SHP77 treated with DMSO at 0.1 percent for 48 hours (cell line): ENCODE data around the gene KCNN4.

Experiments
- DNase-seq: peaks from one replicate; lab custom pipeline; 2025; lab: John Stamatoyannopoulos, UW

Gene KCNN4

DNA sequence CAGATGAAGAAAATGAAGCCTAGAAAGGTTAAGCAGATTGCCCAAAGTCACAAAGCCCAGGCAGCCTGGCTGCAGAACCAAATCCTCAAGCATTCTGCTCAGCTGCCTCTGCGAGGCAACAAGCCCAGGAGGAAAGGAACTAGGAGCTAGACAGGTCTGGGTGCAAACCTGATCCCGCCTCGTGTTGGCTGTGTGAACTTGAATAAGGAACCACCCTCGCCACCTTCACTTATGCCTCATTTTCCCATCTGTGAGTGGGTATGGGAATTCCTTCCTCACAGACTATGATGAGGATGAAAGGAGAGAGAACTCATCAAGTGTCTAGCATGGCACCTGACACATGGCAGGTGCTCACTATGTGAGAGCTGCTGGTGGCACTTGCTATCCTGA, 32.6 kb downstream of the KCNN4 start:
- DNase-seq: no peak

GRCh38 chr19:43747557-43748204, 33.1 kb downstream of the KCNN4 start:
- no peak for DNase-seq

- DNase-seq: no peak
Measured at GRCh38 chr19:43743059-43743458, 37.7 kb downstream of the KCNN4 start.

- no peak for DNase-seq
Measured at GRCh38 chr19:43741075-43741825, 39.5 kb downstream of the KCNN4 start.

DNA sequence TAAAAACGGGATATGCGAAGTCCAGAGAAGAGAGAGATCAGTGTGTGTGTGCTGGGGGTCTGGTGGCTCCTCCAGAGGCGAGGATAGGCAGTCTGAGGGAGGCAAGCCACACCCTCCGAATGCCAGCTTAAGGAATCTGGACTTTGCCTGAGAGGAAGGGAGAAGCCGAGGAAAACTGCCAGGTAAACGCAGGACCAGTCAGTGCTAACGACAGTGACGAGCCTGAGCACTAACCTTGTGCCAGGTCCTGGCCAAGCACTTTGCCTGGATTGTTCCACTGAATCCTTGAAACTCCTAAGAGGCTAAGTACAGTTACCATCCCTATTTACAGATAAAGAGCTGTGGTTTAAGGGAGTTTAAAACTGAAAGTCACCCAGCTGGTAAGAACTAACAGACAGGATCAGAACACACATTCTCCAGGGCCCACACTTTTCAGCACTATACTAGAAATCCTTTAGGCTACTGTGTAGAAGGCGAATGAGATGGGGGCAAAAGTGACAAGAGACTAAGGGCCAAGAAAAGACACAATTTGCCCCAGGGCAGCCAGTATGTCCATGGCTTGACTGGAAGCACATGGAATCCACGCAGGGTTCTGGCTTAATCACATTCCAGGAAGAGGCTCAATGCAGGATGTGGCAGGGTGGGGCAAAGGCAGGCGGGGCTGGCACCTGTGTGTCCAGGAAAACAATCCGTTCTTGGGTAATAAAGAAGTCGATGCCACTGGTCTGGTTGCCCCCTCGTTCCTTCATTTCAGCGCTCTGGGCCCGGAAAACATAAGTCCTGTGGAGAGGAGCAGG, 41.1 kb downstream of the KCNN4 start:
- no peak for DNase-seq

DNA sequence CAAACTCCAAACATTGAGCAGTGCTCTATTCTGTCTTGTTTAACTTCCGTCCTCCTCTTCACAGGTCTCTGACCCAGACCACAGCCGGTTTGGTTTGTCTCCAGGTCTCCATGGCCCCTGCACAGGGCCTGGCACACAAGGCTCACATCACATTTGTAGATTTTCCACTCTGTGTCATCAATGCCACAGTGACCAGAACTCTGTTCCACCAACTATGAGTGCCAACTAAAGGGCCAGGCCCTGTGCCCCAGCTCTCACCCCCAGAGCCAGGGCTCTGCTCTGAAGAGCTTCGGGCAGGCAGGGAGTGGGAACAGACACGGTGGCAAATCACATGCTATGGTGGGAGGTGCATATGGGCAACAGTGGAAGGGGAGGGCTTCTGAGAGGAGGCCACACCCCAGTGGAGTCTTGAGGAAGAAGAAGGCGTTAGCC, 42.0 kb downstream of the KCNN4 start:
- DNase-seq: no peak

GRCh38 chr19:43735957-43736356, 44.8 kb downstream of the KCNN4 start:
- no peak for DNase-seq

DNA sequence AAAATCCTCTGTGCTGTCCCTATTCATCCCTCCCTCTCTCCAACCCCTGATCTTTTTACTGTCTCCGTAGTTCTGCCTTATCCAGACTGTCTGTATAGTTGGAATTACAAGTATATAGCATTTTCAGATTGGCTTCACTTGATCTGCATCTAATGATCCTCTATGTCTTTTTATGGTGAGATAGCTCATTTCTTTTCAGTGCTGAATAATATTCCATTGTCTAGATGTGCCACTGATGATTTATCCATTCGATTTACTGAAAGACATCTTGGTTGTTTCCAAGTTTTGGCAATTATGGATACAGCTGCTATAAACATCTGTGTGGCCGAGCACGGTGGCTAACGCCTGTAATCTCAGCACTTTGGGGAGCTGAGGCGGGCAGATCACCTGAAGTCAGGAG, 45.8 kb downstream of the KCNN4 start:
- DNase-seq: no peak

- no peak for DNase-seq
Measured at GRCh38 chr19:43731846-43732245, 48.9 kb downstream of the KCNN4 start.

- DNase-seq: no peak
Measured at GRCh38 chr19:43731346-43731745, 49.4 kb downstream of the KCNN4 start.

GRCh38 chr19:43729919-43730318, 50.9 kb downstream of the KCNN4 start:
- no peak for DNase-seq

GRCh38 chr19:43727593-43727853, 53.2 kb downstream of the KCNN4 start:
- DNase-seq: no peak

DNA sequence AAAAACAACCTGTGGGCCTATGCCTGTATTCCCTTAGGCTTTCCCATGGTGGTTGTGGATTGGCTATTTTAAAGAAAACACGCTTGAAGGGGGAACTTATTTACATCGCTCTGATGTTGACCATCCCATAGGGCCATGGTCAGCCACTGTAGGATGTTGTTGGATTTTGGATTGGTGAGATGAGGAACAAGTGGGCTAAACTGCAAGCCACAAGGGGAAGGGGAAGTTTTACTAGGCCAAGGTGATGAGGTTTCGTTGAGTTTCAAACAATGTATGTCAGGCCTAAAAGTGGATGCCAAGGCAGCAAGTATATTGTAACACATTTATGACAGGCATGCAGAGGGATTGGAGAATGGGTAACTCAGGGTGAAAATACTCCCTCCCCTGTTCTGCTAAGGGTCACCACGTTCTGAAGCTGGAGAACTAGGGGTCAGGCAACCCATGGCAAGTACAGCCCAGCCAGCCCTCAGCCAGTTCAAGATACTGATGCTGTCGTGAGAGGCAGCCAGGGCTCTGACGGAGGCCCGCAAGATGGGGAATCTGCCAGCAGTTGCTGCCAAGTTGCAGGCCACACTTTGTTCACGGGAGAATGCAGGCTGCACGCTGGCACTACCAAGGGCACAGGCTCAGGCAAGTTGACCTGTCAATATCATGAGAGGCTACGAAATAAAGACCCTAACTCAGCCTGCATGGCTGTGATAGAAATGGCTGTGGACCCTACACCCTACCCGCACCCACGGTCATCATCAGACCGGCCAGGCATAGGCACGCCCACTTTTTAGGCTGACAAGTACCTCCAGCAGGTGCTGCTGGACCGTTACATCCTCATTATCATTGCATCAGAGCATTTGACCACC, 53.8 kb downstream of the KCNN4 start:
- no peak for DNase-seq

DNA sequence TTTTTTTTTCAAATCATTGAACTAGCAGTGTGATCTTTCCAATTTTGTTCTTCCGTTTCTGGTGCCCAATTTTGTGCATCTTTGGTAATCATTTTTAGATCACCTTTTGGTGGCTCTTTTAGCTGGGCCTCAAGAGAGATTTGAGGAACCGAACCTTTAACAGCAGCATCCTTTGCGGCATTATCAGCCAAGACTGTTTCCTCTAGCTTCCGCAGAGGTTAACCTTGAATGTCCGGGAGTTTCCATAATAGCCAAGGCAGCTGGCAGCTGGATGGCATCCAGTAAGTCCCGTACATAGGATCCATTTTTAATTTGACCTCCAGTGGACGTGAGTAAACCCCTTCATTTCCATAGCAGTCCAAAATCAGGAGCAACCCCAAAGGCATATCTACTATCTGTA, 55.3 kb downstream of the KCNN4 start:
- DNase-seq: no peak

GRCh38 chr19:43724896-43725295, 55.9 kb downstream of the KCNN4 start:
- DNase-seq: no peak

DNA sequence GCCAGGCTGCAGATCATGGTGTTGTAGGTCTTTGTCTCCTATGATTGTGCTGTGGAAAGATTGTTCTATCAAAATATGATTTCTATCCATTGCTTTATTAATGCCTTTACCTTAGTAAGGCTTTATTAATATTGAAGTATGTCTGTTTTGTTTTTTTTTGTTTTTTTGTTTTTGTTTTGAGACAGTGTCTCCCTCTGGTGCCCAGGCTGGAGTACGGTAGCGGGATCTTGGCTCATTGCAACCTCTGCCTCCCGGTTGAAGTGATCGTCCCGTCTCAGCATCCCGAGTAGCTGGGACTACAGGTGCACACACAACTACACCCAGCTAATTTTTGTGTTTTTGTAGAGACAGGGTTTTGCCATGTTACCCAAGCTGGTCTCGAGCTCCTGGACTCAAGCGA, 57.2 kb downstream of the KCNN4 start:
- DNase-seq: no peak

GRCh38 chr19:43721469-43722048, 59.2 kb downstream of the KCNN4 start:
- DNase-seq: no peak

GRCh38 chr19:43720936-43721335, 59.8 kb downstream of the KCNN4 start:
- DNase-seq: no peak

GRCh38 chr19:43719918-43720317, 60.9 kb downstream of the KCNN4 start:
- no peak for DNase-seq

GRCh38 chr19:43719378-43719868, 61.4 kb downstream of the KCNN4 start:
- no peak for DNase-seq

GRCh38 chr19:43718627-43719377, 62.0 kb downstream of the KCNN4 start:
- no peak for DNase-seq
